Activated CD4-positive, alpha-beta T cell treated with anti-CD3 and anti-CD28 coated beads, Interleukin-2, amount 50 U/mL, for 24 hours (primary cell): ENCODE results near the gene FAM131A.

Experiments used
- DNase-seq, 2 donors: peaks; one replicate each; pipeline ENCODE4 v3.0.0-alpha.2; 2020; ENCODE audit warnings: low read depth in 1 of 2, low spot score in 1 of 2

FAM131A gene

GRCh38 chr3:184389935-184390528 is 52.6 kb downstream of the FAM131A start:
- DNase-seq: no peak

- DNase-seq: no peak
Measured at GRCh38 chr3:184391266-184391665, 53.9 kb downstream of the FAM131A start.

GRCh38 chr3:184395320-184395660 is 57.9 kb downstream of the FAM131A start:
- no peak for DNase-seq
